HG03045 (cell line): ENCODE measurements around the gene DEPDC4.
"Not testable (repeated sequence)": the region's sequence is repeated elsewhere in the genome, so short reads cannot be mapped to it uniquely, and the experiment has no call there.

Experiments used
- ATAC-seq: cut with Tn5 transposase; IDR thresholded peaks from one replicate; pipeline ENCODE4 v1.9.1; 2021; ENCODE audit warnings: mild to moderate bottlenecking, moderate library complexity; ENCODE audit not compliant: unreplicated experiment

DEPDC4 gene

DNA sequence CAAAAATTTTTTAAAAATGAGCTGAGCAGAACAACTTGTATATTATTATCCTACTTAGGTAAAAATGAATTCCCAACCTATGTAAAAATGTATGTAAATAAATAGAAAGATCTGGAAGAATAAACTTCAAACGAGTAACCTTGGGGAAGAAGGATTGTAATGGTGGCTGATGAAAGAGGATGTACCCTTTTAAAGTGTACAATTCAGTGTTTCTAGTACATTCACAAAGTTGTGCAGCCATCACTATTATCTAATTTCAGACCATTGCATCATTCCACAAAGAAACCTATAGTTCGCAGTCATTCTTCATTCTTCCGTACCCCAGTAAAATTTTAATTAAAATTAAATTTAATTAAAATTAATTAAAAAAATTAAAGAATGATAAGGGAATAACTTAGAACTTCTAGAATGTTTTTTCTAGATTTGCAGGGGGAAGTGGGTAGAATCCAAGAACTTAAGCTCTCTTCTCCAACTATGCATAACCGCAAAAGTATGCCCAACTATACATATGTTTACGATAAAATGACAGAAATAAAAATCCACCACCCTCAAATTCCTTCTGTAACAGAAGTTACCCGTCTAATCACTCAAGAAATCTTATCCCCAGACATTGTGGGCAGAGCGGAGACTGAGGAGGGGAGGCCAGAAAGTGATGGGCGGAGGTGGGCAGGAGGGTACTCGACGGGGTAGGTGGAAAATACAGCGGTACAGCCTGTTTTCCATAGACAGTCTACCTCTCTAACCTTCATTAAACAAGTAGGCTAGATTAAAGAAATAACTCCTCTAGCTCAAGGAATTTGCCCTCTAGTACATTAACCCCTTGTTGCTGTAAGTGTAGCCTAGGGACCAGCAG lies 921 bp downstream of the DEPDC4 start:
- ATAC-seq = no peak

DNA sequence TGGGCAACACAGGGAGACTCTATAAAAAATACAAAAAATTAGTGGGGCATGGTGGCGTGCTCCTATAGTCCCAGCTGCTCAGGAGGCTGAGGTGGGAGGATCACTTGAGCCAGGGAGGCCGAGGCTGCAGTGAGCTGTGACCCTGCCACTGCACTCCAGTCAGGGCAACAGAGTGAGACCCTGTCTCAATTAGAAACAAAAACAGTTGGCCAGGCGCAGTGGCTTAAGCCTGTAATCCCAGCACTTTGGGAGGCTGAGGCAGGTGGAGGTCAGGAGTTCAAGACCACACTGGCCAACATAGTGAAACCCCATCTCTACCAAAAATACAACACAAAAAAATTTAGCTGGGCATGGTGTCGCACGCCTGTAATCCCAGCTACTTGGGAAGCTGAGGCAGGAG lies 1.8 kb downstream of the DEPDC4 start:
- not testable (repeated sequence) for ATAC-seq

- ATAC-seq = no peak
These were observed 3.7 kb downstream of the DEPDC4 start for GRCh38 chr12:100263131-100263530.

GRCh38 chr12:100258127-100258526 lies 8.8 kb downstream of the DEPDC4 start:
- no peak for ATAC-seq

DNA sequence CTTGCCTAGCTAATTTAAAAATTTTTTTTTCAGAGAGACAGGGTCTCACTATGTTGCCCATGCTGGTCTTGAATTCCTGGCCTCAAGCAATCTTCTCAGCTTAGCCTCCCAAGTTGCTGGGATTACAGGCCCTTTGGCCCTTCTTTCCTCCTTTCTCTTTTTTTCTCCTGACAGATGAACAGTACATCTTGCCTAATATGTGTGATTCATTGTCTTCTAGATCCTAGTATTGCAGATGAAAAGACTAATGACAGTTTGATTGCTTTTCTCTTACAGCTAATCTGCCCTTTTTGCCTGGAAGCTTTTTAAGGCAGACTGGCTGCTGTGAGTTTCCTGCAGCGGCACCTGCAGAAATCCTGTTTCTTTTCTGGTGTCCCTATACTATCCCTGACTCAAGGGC lies 12.0 kb downstream of the DEPDC4 start:
- ATAC-seq = no peak

DNA sequence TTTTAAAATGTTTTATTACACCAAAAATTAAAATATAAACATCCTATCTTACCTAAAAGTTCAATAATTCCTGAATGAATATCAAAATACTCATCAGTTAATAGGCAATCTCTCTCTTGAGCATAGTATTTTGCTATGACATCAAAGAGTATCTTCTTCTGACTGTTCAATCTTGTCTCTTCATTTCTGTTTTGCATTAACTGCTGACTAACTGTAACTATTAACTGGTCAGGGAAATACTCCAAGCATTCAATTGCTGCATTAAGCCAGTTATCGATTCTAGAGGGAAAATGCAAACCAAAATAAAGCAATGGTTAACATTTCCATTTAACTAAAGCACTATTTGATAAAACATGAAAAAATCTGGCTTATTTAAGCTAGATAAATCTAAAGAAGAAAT lies 13.4 kb downstream of the DEPDC4 start:
- no peak for ATAC-seq

GRCh38 chr12:100251917-100252316 lies 15.0 kb downstream of the DEPDC4 start:
- ATAC-seq = no peak

DNA sequence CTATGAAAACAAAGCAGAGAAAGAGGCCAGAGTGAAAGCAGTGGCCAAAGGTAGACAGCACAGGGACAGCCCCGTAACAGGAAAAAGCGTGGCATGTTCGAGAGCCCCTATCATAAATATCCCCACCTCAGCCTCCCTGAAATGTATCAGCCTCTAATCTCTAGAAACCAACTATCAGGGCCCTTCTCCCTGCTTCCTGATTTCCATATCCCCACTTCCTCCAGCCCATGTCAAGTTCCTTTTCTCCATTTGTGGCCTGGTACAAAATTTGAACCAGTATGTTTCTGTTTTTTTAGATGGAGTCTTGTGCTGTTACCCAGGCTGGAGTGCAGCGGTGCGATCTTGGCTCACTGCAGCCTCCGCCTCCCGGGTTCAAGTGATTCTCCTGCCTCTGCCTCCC lies 16.9 kb downstream of the DEPDC4 start:
- ATAC-seq = no peak

DNA sequence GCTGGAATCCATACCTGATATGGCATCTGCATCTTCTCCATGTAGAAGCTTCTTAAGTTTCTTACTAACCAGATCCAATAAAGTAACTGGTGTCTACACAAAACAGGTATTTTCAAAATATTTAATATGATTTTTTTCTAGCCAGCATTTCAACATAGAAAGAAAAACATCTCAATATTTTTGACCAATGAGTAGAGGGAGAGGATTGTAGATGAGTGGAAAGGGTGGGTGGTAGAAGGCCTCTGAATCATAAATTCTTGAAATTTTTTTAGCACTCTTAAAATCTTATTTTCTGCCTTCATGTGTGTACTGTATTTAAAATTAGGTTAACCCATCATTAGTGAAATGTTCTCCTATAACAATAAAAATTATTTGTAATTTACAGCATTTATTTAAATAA lies 18.0 kb downstream of the DEPDC4 start:
- no peak for ATAC-seq

DNA sequence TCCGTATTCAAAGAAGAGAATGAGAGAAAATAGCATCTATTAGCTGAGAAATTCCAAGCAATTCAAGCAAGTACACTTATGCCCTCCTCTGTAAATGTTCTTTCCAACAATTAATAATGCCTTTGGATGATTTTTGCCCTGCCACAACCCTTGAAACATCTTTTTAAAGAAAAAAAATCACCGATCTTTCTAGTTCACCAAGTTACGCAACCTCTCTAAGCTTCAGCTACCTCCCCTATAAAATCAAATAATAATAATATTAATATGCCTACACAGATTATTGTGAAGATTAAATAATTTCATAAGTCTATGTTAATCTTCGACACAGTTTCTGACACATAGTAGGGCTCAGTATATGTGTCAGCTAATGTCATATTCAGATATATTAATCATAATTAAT lies 19.1 kb downstream of the DEPDC4 start:
- no peak for ATAC-seq

- no peak for ATAC-seq
These were observed 23.7 kb downstream of the DEPDC4 start for GRCh38 chr12:100243137-100243536.

GRCh38 chr12:100239589-100239988 lies 27.3 kb downstream of the DEPDC4 start:
- no peak for ATAC-seq

GRCh38 chr12:100238801-100239200 lies 28.1 kb downstream of the DEPDC4 start:
- ATAC-seq = no peak

GRCh38 chr12:100234591-100235304 lies 32.1 kb downstream of the DEPDC4 start:
- no peak for ATAC-seq

GRCh38 chr12:100234166-100234565 lies 32.7 kb downstream of the DEPDC4 start:
- ATAC-seq = no peak

DNA sequence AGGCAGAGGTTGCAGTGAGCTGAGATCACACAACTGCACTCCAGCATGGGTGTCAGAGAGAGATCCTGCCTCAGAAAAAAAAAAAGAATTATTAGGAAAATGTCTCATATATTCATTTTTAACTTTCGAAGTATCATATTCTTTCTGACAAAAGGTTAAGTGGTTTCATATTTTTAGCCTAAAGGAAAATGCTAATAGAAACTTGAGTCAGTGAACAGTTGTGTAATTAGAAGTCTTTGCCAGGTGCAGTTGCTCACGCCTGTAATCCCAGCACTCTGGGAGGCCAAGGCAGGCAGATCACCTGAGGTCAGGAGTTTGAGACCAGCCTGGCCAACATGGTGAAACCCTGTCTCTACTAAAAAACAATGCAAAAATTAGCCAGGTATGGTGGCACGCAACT lies 35.0 kb downstream of the DEPDC4 start:
- not testable (repeated sequence) for ATAC-seq

DNA sequence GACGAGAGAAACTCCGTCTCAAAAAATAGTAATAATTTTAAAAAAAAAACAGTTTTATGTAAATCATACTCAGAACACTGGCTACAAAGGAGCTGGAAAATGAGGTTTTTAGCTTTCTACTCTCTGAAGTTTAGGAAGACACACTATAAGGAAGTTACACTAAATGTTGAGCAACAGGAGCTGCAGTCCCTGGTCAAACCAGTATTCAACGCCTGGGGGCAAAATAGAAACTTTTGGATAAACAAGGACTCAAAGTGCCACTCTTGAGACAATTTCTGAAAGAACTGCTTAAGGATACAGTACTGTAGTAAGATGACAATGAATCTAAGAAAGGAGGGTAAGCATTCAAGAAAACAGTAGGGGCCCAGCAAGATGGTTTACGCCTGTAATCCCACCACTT lies 37.0 kb downstream of the DEPDC4 start:
- no peak for ATAC-seq

GRCh38 chr12:100229036-100229635 lies 37.7 kb downstream of the DEPDC4 start:
- no peak for ATAC-seq

GRCh38 chr12:100225491-100225890 lies 41.4 kb downstream of the DEPDC4 start:
- no peak for ATAC-seq

DNA sequence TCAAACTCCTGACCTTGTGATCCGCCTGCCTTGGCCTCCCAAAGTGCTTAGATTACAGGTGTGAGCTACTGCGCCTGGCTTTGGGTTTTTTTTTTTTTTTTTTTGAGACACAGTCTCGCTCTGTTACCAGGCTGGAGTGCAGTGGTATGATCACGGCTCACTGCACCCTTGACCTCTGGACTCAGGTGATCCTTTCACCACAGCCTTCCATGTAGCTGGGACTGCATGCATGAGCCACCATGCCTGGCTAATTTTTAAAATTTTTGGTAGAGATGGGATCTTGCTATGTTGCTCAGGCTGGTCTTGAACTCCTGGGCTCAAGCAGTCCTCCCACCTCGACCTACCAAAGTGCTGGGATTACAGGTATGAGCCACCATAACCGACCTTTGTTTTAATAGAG lies 44.7 kb downstream of the DEPDC4 start:
- not testable (repeated sequence) for ATAC-seq

GRCh38 chr12:100221523-100221922 lies 45.4 kb downstream of the DEPDC4 start:
- ATAC-seq = no peak
